ENCODE data around the gene AP1S2. TPM values are rescaled to one million over a fixed set of nuclear protein-coding genes. Genes with fewer than 3 reads are reported as not detected.

The AP1S2 gene
- total RNA-seq, 1 experiment from 2014 or later, result 18.6 TPM

DNA sequence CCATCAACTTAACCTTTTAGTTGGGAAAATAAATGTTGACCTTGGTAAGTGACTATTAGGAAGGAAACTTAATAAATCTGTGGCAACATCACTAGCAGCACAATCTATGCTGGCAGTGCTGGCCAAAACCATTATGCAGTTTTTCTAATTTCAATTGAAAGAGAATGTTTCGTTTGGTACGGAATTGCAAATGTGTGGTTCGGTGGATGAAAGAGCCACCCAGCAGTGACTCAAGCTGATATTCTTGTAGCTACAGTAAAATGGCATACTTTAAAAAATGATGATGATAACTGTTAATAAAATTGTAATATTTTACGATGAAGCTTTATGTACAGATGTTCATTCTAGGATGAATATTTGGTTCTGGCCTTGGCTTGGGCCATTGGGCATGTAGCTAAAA is 40.7 kb upstream of the AP1S2 start:
- intact Hi-C loops (cut with micrococcal nuclease; ENCODE audit: unreplicated experiment), result no loop called here
- Histone ChIP-seq H3K9me3 (no peaks in the 10 kb centered on the region), H3K36me3 (ENCODE audit: control insufficient read depth, insufficient read depth, low read length) (no peaks in the 10 kb centered on the region), H3K4me1 (no peaks in the 10 kb centered on the region), H3K4me3 (ENCODE audit: low read depth, low read length) (no peak overlapping the region), H3K27me3 (replicated peaks; ENCODE audit: control insufficient read depth, insufficient read depth, low read length) (no peaks in the 10 kb centered on the region)
- Mint-ChIP-seq H3K27me3 (ENCODE audit: insufficient read depth, unreplicated experiment) (no peaks in the 10 kb centered on the region), H3K27ac (ENCODE audit: unreplicated experiment) (no peak overlapping the region), H3K4me1 (ENCODE audit: low read depth, unreplicated experiment) (no peaks in the 10 kb centered on the region), H3K4me3 (ENCODE audit: unreplicated experiment) (no peak overlapping the region), H3K9me3 (ENCODE audit: unreplicated experiment) (no peaks in the 10 kb centered on the region), H3K36me3 (ENCODE audit: insufficient read depth, unreplicated experiment) (no peaks in the 10 kb centered on the region)
- TF ChIP-seq CTCF (IDR thresholded peaks at IDR 0.05; ENCODE audit: insufficient read depth in 1 of 2, low read depth in 1 of 2, low read length in 1 of 2, severe bottlenecking in 1 of 2, unreplicated experiment in 1 of 2), result no peak
- ChIA-PET POLR2A (no interaction called here), CTCF (no interaction called here)
- no TSS peak for BruUV-seq (replicated peaks)
- no peak for DNase-seq

DNA sequence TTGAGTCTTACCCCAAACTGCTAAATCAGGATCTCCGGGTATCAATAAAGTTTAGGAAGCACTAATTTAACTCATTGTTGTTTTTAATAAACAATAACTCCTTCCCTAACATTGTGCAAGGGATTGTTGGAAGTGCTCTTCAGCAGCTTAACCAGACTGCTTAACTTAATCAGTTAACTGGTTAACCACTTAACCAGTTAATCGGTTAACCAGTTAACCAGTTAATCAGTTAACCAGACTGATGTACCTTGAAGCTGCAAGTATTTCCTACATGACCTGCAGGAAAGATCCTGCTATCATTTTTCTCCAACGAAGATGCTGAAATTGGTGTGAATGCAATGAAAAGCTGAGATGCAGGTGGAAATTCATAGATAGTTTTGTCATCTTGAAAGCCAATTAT is 40.1 kb upstream of the AP1S2 start:
- intact Hi-C loops (cut with micrococcal nuclease; ENCODE audit: unreplicated experiment), result no loop called here
- Histone ChIP-seq H3K9me3 (no peaks in the 10 kb centered on the region), H3K27me3 (replicated peaks; ENCODE audit: control insufficient read depth, insufficient read depth, low read length) (no peaks in the 10 kb centered on the region), H3K36me3 (ENCODE audit: control insufficient read depth, insufficient read depth, low read length) (no peaks in the 10 kb centered on the region), H3K4me3 (ENCODE audit: low read depth, low read length) (no peak overlapping the region), H3K4me1 (no peaks in the 10 kb centered on the region)
- no peaks in the 10 kb centered on the region for H3K9me3 Mint-ChIP-seq (ENCODE audit: unreplicated experiment)
- H3K4me1 Mint-ChIP-seq (ENCODE audit: low read depth, unreplicated experiment), result no peaks in the 10 kb centered on the region
- DNase-seq, result no peak
- BruUV-seq (replicated peaks), result no TSS peak
- no peaks in the 10 kb centered on the region for H3K27me3 Mint-ChIP-seq (ENCODE audit: insufficient read depth, unreplicated experiment)
- no peak for TF ChIP-seq CTCF (IDR thresholded peaks at IDR 0.05; ENCODE audit: insufficient read depth in 1 of 2, low read depth in 1 of 2, low read length in 1 of 2, severe bottlenecking in 1 of 2, unreplicated experiment in 1 of 2)
- no peak overlapping the region for H3K27ac Mint-ChIP-seq (ENCODE audit: unreplicated experiment)
- H3K36me3 Mint-ChIP-seq (ENCODE audit: insufficient read depth, unreplicated experiment), result no peaks in the 10 kb centered on the region
- no peak overlapping the region for H3K4me3 Mint-ChIP-seq (ENCODE audit: unreplicated experiment)
- POLR2A ChIA-PET, result no interaction called here
- CTCF ChIA-PET, result no interaction called here

GRCh38 chrX:15890463-15890862 is 35.9 kb upstream of the AP1S2 start:
- no peak for DNase-seq
- no peaks in the 10 kb centered on the region for H3K27me3 Mint-ChIP-seq (ENCODE audit: insufficient read depth, unreplicated experiment)
- ChIA-PET CTCF (no interaction called here), POLR2A (no interaction called here)
- H3K27me3 ChIP-seq (replicated peaks; ENCODE audit: control insufficient read depth, insufficient read depth, low read length), result no peaks in the 10 kb centered on the region
- no peaks in the 10 kb centered on the region for H3K9me3 Mint-ChIP-seq (ENCODE audit: unreplicated experiment)
- no peaks in the 10 kb centered on the region for H3K4me1 ChIP-seq
- H3K36me3 Mint-ChIP-seq (ENCODE audit: insufficient read depth, unreplicated experiment), result no peaks in the 10 kb centered on the region
- intact Hi-C loops (cut with micrococcal nuclease; ENCODE audit: unreplicated experiment), result no loop called here
- H3K36me3 ChIP-seq (ENCODE audit: control insufficient read depth, insufficient read depth, low read length), result no peaks in the 10 kb centered on the region
- no peaks in the 10 kb centered on the region for H3K9me3 ChIP-seq
- H3K4me3 Mint-ChIP-seq (ENCODE audit: unreplicated experiment), result no peak overlapping the region
- no peak for TF ChIP-seq CTCF (IDR thresholded peaks at IDR 0.05; ENCODE audit: insufficient read depth in 1 of 2, low read depth in 1 of 2, low read length in 1 of 2, severe bottlenecking in 1 of 2, unreplicated experiment in 1 of 2)
- no peaks in the 10 kb centered on the region for H3K4me1 Mint-ChIP-seq (ENCODE audit: low read depth, unreplicated experiment)
- no peak overlapping the region for H3K4me3 ChIP-seq (ENCODE audit: low read depth, low read length)
- H3K27ac Mint-ChIP-seq (ENCODE audit: unreplicated experiment), result no peak overlapping the region
- BruUV-seq (replicated peaks), result no TSS peak

All from Caco-2 (cell line).